Activated CD4-positive, alpha-beta T cell treated with anti-CD3 and anti-CD28 coated beads for 48 hours (primary cell): ENCODE measurements around the gene SOCS3.

Experiments
- DNase-seq: peaks from one replicate; pipeline ENCODE4 v3.0.0-alpha.2; 2020

Gene SOCS3

DNA sequence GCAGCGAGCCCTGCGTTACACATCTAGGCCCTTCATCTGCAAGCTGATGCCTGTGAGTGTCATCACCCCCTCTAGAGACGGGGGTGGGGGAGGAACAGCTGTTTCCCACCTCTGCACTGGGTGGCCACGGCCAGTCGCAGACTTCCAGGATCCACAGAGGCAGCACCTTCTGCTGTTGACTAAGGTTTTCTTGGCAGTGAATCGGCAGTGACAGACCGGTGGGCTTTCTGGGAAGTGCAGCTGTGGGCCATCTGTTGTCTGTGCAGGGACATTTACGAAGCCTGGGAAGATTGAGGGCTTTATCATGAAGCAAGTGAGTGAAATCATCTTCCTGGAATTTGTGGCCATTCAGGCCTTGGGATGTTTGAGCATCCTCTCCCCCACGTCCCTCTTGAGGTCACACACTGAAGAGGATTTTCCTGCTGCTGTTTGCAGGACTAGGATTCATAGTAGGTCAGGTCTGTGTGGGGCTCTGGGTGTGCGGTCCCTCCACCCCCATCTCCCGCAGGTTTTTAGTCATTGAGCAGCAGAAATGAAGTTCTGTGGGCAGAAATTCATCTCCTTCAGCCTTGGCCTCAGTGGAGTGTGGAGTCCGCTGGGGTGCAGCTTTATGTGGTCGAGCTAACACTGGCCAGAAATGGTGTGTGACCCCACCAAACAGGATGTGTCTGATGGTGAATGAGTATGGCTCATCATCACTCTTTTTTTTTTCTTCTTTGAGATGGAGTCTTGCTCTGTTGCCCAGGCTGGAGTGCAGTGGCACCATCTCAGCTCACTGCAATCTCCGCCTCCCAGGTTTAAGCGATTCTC is 30.6 kb upstream of the SOCS3 start:
- no peak for DNase-seq

DNA sequence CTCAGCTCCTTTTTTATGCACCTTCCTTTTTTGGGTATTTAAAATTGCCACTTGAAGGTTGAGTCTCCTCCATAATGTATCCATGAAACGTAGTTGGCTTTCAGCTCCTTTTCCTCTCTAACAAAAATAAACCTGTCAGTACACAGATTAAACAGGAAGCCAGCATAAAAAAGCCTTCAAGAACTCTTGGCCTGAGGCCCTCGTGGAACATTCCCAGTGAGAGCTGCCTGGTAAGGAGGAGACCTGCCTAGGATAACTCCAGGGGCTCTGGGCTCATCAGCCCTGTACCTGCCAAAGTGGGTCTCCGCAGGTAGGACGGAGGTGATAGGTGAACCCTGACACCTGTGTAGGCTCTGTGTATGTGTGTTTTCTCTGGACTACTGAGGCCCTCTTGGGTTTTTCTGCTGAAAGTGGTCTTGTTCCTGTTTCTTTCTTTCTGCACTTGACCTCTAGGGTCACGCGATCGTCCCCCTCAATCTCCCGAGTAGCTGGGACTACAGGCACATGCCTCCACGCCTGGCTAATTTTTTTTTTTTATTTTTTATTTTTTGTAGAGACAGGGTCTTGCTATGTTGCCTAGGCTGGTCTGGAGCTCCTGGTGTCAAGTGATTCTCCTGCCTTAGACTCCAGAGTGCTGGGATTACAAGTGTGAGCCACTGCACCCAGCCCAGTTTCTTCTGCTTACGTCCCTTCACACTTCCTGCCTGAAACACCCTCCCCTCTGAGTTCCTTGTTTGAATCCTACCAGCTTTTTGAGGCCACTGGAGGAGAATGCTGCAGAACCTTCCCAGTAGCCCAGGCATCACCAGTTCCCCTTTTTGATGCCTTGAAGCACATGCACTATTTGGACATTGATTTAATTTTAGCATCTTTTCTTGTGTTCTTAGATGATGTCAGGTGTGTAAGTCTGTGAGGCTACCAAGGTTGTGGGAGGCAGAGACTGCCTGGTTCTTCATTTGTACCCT is 28.4 kb upstream of the SOCS3 start:
- DNase-seq = no peak

DNA sequence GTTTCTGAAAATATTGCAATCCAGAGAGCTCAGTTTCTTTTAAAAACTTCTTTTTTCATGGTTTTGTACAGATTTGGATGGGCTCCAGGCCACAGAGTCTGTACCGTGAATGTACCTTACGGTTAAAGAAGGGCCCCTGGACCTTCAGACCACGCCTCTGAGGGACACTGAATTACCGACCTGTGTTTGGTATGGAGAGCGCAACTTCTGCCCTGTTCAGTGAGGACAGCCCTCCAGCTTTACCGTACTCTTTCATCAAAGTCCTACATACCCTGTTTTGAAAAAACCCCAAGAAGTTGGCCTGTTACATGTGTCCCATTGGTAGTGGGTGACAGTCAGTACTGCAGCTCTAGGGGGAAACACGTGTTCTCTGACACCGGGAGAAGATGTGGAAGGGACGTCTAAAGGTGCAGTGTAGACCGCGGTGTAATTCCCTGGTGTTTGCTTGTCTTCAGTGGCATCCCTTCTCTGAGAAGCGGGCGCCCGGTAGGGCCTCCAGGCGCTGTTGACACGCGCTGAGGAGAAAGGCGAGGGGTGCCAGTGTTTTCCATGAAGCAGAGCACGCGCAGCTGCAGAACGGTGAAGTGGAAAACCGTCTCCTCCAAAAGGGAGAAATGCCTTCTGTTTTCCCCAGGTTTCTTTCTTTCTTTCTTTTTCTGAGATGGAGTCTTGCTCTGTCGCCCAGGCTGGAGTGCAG is 24.8 kb upstream of the SOCS3 start:
- DNase-seq = no peak

DNA sequence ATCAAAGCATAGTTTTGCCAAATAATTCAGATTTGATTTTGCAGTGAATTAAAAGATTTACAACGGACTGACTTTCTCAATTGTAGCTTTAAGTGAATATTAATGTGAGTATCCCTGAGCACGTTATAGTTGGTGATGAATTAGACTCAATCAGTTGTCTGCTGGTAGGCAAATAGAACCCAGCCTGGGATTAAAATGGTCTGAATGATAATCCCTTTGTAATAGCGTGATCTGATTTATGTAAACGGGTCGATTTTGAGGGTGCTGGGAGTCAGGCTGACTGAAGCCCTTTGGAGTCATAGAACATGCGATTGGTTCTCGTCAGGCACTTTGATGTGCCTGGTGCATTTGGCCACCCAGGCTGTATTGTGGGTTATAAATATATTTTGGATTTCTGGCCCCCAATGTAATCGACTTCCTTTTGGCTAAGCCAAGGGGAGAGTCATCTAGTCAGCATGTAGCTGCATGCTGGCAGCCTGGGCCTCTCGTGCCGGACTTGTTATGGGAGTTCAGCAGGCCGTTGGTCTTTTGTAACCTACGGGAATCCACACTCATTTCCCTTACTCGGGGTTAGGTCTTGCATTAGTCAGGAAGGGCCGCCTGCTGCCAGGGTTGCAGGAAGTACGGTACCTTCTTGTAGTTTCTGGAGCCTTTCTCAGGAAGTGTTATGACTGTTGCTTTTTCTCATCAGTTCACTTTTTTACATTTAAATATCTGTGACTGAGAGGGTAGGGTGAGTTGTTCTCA is 24.0 kb upstream of the SOCS3 start:
- DNase-seq = peak; percentile 84

GRCh38 chr17:78381601-78382232 is 21.8 kb upstream of the SOCS3 start:
- DNase-seq = peak; percentile 68

DNA sequence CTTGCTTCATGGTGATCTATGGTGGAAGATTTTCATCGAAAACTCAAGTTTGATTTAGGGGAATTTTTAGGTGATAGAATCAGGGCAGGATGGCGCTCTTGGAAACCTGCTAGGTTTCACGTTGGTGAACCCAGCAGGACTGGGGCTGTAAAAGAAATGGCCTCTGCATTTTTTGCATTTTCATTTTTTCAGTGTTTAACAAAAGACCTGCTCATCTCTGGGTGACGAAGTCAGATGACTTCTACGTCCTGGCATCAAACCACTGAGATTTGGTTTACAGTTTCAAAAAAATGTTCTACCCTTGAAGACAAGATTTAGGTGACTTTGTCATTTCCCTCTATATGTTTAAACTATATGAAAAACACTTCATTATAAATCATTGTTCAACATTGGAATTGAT is 20.5 kb upstream of the SOCS3 start:
- no peak for DNase-seq

- no peak for DNase-seq
Observed at GRCh38 chr17:78379131-78379491, 19.2 kb upstream of the SOCS3 start.

DNA sequence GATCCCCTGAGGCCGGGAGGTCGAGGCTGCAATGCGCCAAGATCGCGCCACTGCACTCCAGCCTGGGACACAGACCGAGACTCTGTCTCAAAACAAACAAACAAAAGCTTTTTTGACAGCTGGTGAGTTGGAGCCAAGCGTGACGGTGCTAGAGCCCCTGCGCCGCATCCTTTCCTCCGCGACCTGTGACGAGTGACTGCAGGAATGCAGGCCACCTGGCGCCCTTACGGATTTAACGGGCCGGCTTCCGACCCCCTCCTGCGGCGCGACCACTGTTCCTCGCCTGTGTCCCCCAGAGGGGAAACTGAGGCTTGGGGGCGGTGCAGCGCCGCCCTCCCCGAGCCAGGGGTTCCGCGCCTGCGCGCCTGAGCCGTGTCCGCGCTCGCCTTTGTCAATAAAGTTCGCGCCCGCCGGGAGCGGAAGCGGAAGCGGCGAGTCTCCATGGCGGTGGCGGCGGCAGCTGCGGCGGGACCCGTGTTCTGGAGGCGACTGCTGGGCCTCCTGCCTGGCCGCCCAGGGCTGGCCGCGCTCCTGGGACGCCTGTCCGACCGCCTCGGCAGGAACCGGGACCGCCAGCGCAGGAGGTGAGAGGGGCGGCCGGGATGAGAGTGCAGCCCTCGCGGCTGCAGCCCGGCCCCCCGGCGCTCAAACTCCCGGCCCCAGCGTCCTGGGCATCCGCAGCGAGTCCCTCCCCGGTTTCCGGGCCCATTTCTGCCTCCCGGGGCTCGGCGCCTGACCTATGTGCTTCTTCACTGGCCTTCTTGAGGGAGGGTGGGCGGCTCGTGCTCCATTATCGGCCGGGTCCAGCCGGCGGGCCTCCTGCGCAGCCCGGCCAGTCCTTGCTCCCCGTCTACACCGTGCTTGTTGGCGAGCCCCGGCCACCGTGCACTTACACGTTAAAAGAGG is 18.6 kb upstream of the SOCS3 start, which contains the start of gene PGS1:
Gene PGS1, plus strand, starts transcription at position 425 of the 906 bp plus-strand sequence. Its CDS starts 17 bp downstream, at position 442.
- DNase-seq = peak; percentile 88

DNA sequence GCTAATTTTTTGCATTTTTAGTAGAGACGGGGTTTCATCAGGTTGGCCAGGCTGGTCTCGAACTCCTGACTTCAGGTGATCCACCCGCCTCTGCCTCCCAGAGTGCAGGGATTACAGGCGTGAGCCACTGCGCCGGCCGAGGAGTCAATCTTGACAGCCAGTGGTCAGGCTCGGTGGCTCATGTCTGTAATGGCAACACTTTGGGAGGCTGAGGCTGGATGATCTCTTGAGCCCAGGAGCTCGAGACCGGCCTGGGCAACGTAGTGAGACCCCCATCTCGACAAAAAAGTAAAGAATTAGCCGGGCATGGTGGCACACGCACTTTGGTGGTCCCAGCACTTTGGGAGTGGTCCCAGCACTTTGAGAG is 18.0 kb upstream of the SOCS3 start:
- DNase-seq = no peak

DNA sequence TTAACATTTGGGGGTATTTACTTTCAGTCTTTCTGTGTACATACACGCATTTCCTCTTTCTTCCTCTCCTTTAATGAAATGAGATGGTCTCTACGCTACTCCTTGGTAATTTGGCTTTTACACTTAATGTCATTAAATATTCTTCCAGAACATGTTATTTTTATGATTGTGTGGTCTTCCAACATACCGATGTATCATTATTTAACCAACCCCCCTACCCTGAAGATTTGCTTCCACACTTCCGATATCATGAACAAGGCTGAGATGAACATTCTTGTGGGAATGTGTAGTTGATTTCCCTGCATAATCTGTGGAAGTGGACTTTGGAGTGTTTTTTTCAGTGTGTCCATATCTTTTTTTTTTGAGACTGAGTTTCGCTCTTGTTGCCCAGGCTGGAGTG is 16.3 kb upstream of the SOCS3 start:
- no peak for DNase-seq

DNA sequence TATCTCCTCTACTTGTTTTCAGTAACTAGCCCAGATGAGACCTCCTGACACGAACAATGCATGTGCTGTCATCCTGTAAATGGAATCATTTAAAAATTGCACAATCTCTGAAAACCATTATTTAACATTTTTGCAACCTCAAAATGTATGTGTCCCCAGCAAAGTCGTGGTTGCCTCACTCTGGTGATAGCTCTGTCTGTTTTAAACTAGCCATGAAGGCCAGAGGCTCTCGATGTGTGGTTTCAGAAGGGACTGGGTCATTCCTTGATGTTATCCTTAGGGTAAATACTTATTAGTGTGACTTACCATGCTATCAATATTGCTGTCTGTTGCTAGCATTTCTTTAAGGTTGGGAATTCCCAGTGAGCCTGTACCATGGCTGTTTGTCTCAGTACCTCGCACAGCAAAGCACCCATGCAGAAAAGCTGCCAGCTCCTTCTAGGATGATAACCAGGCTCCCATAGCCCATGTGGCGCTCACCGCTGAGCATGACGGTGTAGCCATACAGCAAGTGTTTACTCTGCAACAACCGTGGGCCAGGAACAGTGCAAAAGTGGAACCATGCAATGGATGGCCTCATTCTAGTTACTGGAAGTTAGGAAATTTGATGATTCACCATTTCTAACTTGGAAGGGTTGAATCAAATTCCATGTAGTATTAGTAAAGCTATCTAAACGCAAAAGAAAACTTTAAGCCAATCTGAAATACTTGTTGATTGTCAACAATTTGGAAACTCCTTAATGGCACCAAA is 15.7 kb upstream of the SOCS3 start:
- DNase-seq = no peak

DNA sequence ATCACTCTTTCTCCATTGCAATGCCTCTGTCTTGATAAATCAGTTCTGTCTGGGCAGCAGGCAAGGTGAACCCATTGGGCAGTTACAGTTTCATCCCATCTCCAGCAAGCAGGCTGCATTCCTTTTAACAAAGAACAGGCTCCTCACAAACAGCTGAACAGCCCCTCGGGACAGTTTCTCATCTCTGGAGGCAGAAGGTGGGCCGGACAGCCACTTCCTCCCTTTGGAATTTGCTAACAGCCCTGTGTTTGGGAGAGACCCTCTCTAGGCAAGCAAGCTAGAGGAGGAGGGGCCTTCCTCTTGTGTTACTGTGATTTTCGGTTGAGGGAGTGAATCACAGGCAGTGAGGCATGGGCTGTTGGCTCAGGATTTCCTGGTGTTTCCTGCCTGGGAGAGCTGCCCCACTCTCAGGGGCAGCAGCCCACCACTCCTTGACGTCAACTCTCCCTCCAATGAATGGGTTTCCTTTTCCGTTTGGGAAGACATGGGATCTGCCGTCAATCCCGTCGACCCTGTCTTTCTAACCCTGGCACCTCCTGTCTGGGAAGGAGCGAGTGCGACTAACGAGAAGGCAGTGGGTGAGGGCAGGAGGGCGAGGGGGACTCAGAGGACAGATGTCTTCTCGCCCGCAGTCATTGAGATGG is 14.9 kb upstream of the SOCS3 start:
- DNase-seq = no peak

- no peak for DNase-seq
Observed at GRCh38 chr17:78374189-78374588, 14.3 kb upstream of the SOCS3 start.

GRCh38 chr17:78372841-78373240 is 13.0 kb upstream of the SOCS3 start:
- DNase-seq = no peak

DNA sequence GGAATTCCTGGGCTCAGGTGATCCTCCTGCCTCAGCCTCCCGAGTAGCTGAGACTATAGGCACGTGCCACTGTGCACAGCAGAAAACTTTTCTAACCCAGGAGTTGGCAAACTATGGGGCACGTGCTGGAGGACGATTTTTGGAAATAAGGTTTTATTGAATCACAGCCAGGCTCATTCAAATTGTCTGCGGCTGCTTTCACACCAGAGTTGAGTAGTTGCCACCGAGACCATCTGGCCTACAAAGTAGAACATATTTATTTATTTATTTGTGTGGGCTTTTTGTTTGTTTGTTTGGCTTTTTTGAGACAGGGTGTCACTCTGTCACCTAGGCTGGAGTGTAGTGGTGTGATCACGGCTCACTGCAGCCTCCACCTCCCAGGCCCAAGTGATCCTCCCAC is 11.2 kb upstream of the SOCS3 start:
- no peak for DNase-seq

DNA sequence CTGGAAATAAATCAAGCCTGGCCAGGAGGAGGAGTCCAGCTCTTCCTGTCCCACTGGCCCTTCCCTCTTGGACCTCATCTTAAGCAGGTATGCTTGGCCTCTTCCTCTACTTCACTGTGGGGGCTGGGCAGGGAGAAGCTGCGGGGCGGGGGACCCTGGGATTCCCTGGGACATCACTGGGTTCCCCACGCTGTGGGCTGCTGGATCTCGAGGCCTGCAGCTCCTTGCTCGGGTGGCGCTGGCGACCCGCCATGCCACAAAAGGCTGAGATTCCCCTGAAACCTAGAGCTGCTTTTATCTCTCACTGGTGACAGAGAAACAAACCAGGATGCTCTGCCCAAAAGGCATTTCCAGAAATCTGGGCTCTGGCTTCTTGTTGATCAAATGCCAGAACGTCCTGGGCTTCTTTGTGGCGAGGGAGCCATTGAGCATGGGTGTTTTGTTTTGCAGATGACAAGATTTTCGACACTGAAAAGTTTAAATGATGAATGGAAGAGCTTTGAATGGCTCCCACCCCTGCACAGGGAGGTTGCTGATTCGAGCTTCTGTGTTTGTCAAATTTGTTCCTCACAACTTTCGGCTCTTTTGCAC is 10.0 kb upstream of the SOCS3 start:
- DNase-seq = no peak

DNA sequence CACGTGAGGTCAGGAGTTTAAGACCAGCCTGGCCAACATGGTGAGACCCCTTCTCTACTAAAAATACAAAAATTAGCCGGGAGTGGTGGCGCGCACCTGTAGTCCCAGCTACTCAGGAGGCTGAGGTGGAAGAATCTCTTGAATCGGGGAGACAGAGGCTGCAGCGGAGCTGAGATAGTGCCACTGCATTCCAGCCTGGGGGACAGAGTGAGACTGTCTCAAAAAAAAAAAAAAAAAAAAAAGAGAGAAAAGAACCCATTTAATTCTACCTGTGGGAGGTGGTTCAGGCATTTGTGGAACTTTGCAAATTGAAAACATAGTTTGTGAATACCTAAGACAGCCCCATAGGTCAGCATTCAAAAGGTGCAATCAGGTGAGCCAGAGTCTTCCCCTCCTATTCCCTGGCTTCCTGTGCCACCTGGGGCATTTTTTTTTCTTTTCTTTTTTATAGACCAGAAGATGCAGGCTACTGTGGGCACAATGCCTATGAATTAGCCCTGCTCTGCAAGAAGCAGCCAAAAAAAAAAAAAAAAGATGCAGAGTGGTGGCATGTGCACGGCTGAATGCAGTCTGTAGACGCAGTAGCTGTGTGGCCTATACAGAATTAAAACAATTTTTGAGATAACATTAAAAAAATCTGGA is 9.1 kb upstream of the SOCS3 start:
- no peak for DNase-seq

GRCh38 chr17:78368348-78368747 is 8.5 kb upstream of the SOCS3 start:
- DNase-seq = no peak

DNA sequence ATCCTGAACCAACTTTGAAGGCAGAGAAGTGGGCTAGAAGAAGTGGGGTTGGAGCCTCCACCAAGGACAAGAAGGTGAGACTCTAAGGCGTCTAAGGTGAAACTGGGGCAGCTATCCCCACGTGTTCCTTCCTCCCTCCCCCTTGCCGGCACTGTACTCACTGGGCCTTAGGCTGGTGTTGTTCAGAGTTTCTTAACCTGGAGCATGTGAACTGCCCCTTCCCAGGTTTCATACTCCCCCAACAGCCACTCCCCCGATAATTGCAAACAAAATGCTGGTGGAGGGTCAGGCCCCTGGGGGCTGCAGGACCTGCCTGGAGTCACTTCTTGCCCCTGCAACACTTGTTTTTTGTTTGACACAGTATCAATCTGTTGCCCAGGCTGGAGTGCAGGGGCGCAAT is 7.3 kb upstream of the SOCS3 start:
- no peak for DNase-seq
